OCI-LY7 (cell line): ENCODE data around the gene G6PC1. TPM values are rescaled to one million over a fixed set of nuclear protein-coding genes. Genes with fewer than 3 reads are reported as not detected.
"Not testable (repeated sequence)": the region's sequence is repeated elsewhere in the genome, so short reads cannot be mapped to it uniquely, and the experiment has no call there.

Experiments used
- BruUV-seq: library from RNA; stranded (reverse); fragments of 400-500 nt; replicated peaks from 2 replicates; lab custom pipeline; 2021; lab: Mats Ljungman, UMichigan
- CTCF ChIA-PET: fragments of 300-600 bp; sonication (Branson Sonifier 250); formaldehyde crosslinking; loops from one replicate; lab custom pipeline; 2022; ENCODE audit warnings: antibody characterized with exemption; ENCODE audit not compliant: unreplicated experiment; lab: Charles Lee
- POLR2A ChIA-PET: fragments of 300-600 bp; sonication (Branson Sonifier 250); formaldehyde crosslinking; loops from one replicate; lab custom pipeline; 2022; ENCODE audit warnings: antibody characterized with exemption; lab: Charles Lee
- DNase-seq: peaks from one replicate; pipeline ENCODE4 v3.0.0-alpha.2; 2015; ENCODE audit warnings: low spot score
- H2AFZ ChIP-seq: fragments of 200-600 bp; sonication (generic), shearing (Covaris generic); 2 replicates; pipeline ENCODE4 v1.6.1; 2014; ENCODE audit warnings: mild to moderate bottlenecking, antibody characterized with exemption, low read length, moderate library complexity
- H3K27ac ChIP-seq: fragments of 200-600 bp; sonication (generic); 2 replicates; pipeline ENCODE4 v1.5.1; 2014; ENCODE audit warnings: mixed run types, low read depth, mild to moderate bottlenecking, moderate library complexity, low read length, inconsistent platforms; ENCODE audit not compliant: poor library complexity, severe bottlenecking
- H3K36me3 ChIP-seq: fragments of 200-600 bp; sonication (generic); 2 replicates; pipeline ENCODE4 v1.6.1; 2014; ENCODE audit warnings: mild to moderate bottlenecking, antibody characterized with exemption, low read length, moderate library complexity, mixed read lengths; ENCODE audit not compliant: insufficient read depth
- H3K4me1 ChIP-seq: fragments of 200-600 bp; sonication (generic); 2 replicates; pipeline ENCODE4 v1.5.1; 2014; ENCODE audit warnings: mild to moderate bottlenecking, low read length; ENCODE audit not compliant: insufficient read depth, poor library complexity, severe bottlenecking
- H3K4me2 ChIP-seq: fragments of 200-600 bp; sonication (generic); 2 replicates; pipeline ENCODE4 v1.6.1; 2014; ENCODE audit warnings: mild to moderate bottlenecking, low read length
- H3K4me3 ChIP-seq: fragments of 200-600 bp; sonication (generic); 2 replicates; pipeline ENCODE4 v1.5.1; 2014; ENCODE audit warnings: mild to moderate bottlenecking, low read depth, low read length; ENCODE audit not compliant: poor library complexity, severe bottlenecking
- H3K79me2 ChIP-seq: fragments of 200-600 bp; sonication (generic); 2 replicates; pipeline ENCODE4 v1.6.1; 2016; ENCODE audit warnings: low read depth, mild to moderate bottlenecking, low read length, moderate library complexity, mixed read lengths; ENCODE audit not compliant: insufficient read depth
- H3K9me2 ChIP-seq: fragments of 200-600 bp; sonication (generic); 2 replicates; pipeline ENCODE4 v1.6.1; 2016; ENCODE audit warnings: mild to moderate bottlenecking, low read length, mixed read lengths; ENCODE audit not compliant: insufficient read depth
- H3K9me3 ChIP-seq: fragments of 200-600 bp; sonication (generic); 2 replicates; pipeline ENCODE4 v1.6.1; 2014; ENCODE audit warnings: mild to moderate bottlenecking, mixed run types, low read length, mixed read lengths
- H4K20me1 ChIP-seq: fragments of 200-600 bp; sonication (generic); 2 replicates; pipeline ENCODE4 v1.6.1; 2014; ENCODE audit warnings: mild to moderate bottlenecking, antibody characterized with exemption, low read length, moderate library complexity, mixed read lengths; ENCODE audit not compliant: insufficient read depth
- CTCF ChIP-seq: fragments of 200-600 bp; sonication (generic); conservative IDR thresholded peaks from 2 replicates; pipeline ENCODE4 v1.5.1; 2014; ENCODE audit warnings: mild to moderate bottlenecking, antibody characterized with exemption, low read length, moderate library complexity, mixed read lengths
- EZH2phosphoT487 ChIP-seq: fragments of 200-600 bp; sonication (generic); IDR thresholded peaks from 2 replicates; pipeline ENCODE4 v1.6.1; 2018; ENCODE audit warnings: low read depth, borderline replicate concordance, mild to moderate bottlenecking, mixed run types, antibody characterized with exemption, low read length, moderate library complexity, mixed read lengths
- intact Hi-C: fragments of 100-400 bp; cut with micrococcal nuclease; formaldehyde crosslinking; loops from one replicate; pipeline ENCODE4 v1.10.0; 2022; ENCODE audit not compliant: unreplicated experiment
- total RNA-seq, 2 experiments: library from RNA; depleted of rRNA in 1 of 2; stranded (reverse); fragments of >200 nt in 1 of 2; shearing (Covaris generic) in 1 of 2; gene quantifications; 2 replicates each; pipeline ENCODE4 v1.2.3, GENCODE V29; 2014 to 2022

G6PC1 gene
- total RNA-seq, 2 experiments from 2014 or later: 1.1 to 1.9 TPM

- no peaks in the 10 kb centered on the region for H3K79me2 ChIP-seq
- intact Hi-C loops: no loop called here
- no peak for DNase-seq
- ChIA-PET POLR2A (no interaction called here), CTCF (no interaction called here)
- H3K9me2 ChIP-seq: no peaks in the 10 kb centered on the region
- H3K27ac ChIP-seq: no peak overlapping the region
- no peaks in the 10 kb centered on the region for H3K4me1 ChIP-seq
- no peaks in the 10 kb centered on the region for H4K20me1 ChIP-seq
- 0 out of 2 replicates have a peak, but pooled peaks cover 6% of the 10 kb centered on the region for H3K9me3 ChIP-seq
- H3K36me3 ChIP-seq: no peaks in the 10 kb centered on the region
- no peak overlapping the region for H3K4me3 ChIP-seq
- no peak overlapping the region for H3K4me2 ChIP-seq
- H2AFZ ChIP-seq: no peak overlapping the region
- TF ChIP-seq EZH2phosphoT487 (no peak), CTCF (no peak)
- no TSS peak for BruUV-seq
Observed at GRCh38 chr17:42871647-42872046, 29.0 kb upstream of the G6PC1 start.

GRCh38 chr17:42872251-42872965 lies 28.2 kb upstream of the G6PC1 start:
- DNase-seq: no peak
- no peaks in the 10 kb centered on the region for H3K79me2 ChIP-seq
- CTCF ChIA-PET: no interaction called here
- H3K4me1 ChIP-seq: no peaks in the 10 kb centered on the region
- POLR2A ChIA-PET: no interaction called here
- no peak overlapping the region for H3K4me3 ChIP-seq
- no peak for TF ChIP-seq EZH2phosphoT487
- no peak for TF ChIP-seq CTCF
- H3K9me3 ChIP-seq: 0 out of 2 replicates have a peak, but pooled peaks cover 6% of the 10 kb centered on the region
- no TSS peak for BruUV-seq
- no peak overlapping the region for H3K27ac ChIP-seq
- H2AFZ ChIP-seq: no peak overlapping the region
- no peak overlapping the region for H3K4me2 ChIP-seq
- intact Hi-C loops: no loop called here
- H4K20me1 ChIP-seq: no peaks in the 10 kb centered on the region
- H3K36me3 ChIP-seq: no peaks in the 10 kb centered on the region
- H3K9me2 ChIP-seq: no peaks in the 10 kb centered on the region

- POLR2A ChIA-PET: no interaction called here
- Histone ChIP-seq H4K20me1 (no peaks in the 10 kb centered on the region), H3K4me2 (no peak overlapping the region), H3K36me3 (no peaks in the 10 kb centered on the region), H2AFZ (no peak overlapping the region), H3K27ac (no peak overlapping the region), H3K4me1 (no peaks in the 10 kb centered on the region), H3K4me3 (no peak overlapping the region), H3K79me2 (no peaks in the 10 kb centered on the region), H3K9me3 (0 out of 2 replicates have a peak, but pooled peaks cover 6% of the 10 kb centered on the region), H3K9me2 (no peaks in the 10 kb centered on the region)
- TF ChIP-seq CTCF (no peak), EZH2phosphoT487 (no peak)
- no TSS peak for BruUV-seq
- CTCF ChIA-PET: no interaction called here
- DNase-seq: no peak
- intact Hi-C loops: no loop called here
Observed at GRCh38 chr17:42873315-42873714, 27.3 kb upstream of the G6PC1 start.

- H3K4me1 ChIP-seq, H3K9me3 ChIP-seq, H2AFZ ChIP-seq, H3K27ac ChIP-seq, intact Hi-C loops, H3K4me3 ChIP-seq, H4K20me1 ChIP-seq, H3K9me2 ChIP-seq, CTCF ChIA-PET, DNase-seq, BruUV-seq, POLR2A ChIA-PET, H3K36me3 ChIP-seq, H3K79me2 ChIP-seq, H3K4me2 ChIP-seq: not testable (repeated sequence)
Observed at GRCh38 chr17:42873932-42874695, 26.5 kb upstream of the G6PC1 start.
